K562 (cell line): ENCODE data around the gene NF1. TPM values are rescaled to one million over a fixed set of nuclear protein-coding genes. Genes with fewer than 3 reads are reported as not detected.

ENCODE experiments used
- ATAC-seq: fragments of 200-7000 bp; cut with Tn5 transposase; 3 replicates; pipeline ENCODE4 v1.9.1; 2020; ENCODE audit warnings: moderate library complexity
- BruUV-seq: library from RNA; stranded (reverse); fragments of 400-500 nt; replicated peaks from 2 replicates; lab custom pipeline; 2021; lab: Mats Ljungman, UMichigan
- CTCF ChIA-PET: fragments of 300-600 bp; formaldehyde crosslinking; extraction: SDS; loops from one replicate; lab custom pipeline; 2021; ENCODE audit warnings: low intra/inter-chr PET ratio; lab: Yijun Ruan, JAX
- POLR2A ChIA-PET: fragments of 300-600, 350-650 bp; sonication (Branson Sonifier 250); formaldehyde crosslinking; extraction: SDS; loops from one replicate; lab custom pipeline; 2021; ENCODE audit warnings: antibody characterized with exemption, inconsistent platforms; lab: Yijun Ruan, JAX
- DNase-seq, 4 experiments: peaks; one replicate each; pipeline versions ENCODE4 v3.0.0 to v3.0.0-alpha.2; 2011 to 2018; ENCODE audit warnings: low spot score in 3 of 4, mixed read lengths in 3 of 4; ENCODE audit errors: extremely low read depth in 1 of 4
- FAIRE-seq: peaks from 2 replicates; lab custom pipeline; 2011; peaks lifted over from hg19 to GRCh38; lab: Jason Lieb, UNC
- H2AFZ ChIP-seq: 2 replicates; pipeline ENCODE4 v1.6.0; 2011; ENCODE audit warnings: low read depth, low read length, control low read depth, inconsistent platforms
- H3K27ac ChIP-seq: fragments of 200-600 bp; 3 replicates; pipeline ENCODE4 v1.8.0; 2011; ENCODE audit warnings: low read depth, mild to moderate bottlenecking, control low read depth, inconsistent platforms, low read length, moderate library complexity, mixed read lengths; ENCODE audit errors: extremely low read depth
- H3K27me3 ChIP-seq, 2 experiments: fragments of 300-600 bp in 1 of 2; 2 replicates in 1 of 2; 3 replicates in 1 of 2; pipeline versions ENCODE4 v1.6.0 to v1.8.0; 2011; ENCODE audit warnings: inconsistent platforms in 2 of 2, low read length in 2 of 2, mild to moderate bottlenecking in 1 of 2, mixed read lengths in 1 of 2, moderate library complexity in 1 of 2; ENCODE audit not compliant: control insufficient read depth in 2 of 2, insufficient read depth in 2 of 2
- H3K36me3 ChIP-seq: fragments of 300-600 bp; 3 replicates; pipeline ENCODE4 v1.8.0; 2011; ENCODE audit warnings: mild to moderate bottlenecking, low read length, inconsistent platforms; ENCODE audit not compliant: control insufficient read depth, insufficient read depth
- H3K4me1 ChIP-seq, 2 experiments: fragments of 200-600 bp in 1 of 2; replicated peaks in 1 of 2; 2 replicates in 1 of 2; 3 replicates in 1 of 2; pipeline versions ENCODE4 v1.5.1 to v1.8.0; 2011; ENCODE audit warnings: inconsistent platforms in 2 of 2, low read length in 2 of 2, mild to moderate bottlenecking in 1 of 2, mixed read lengths in 1 of 2, moderate library complexity in 1 of 2; ENCODE audit not compliant: control insufficient read depth in 2 of 2, insufficient read depth in 2 of 2
- H3K4me2 ChIP-seq: 2 replicates; pipeline ENCODE4 v1.6.1; 2011; ENCODE audit warnings: low read length, control low read depth, inconsistent platforms, mixed read lengths; ENCODE audit not compliant: insufficient read depth
- H3K4me3 ChIP-seq: fragments of 200-600 bp; sonication (generic), shearing (Covaris generic); 2 replicates; pipeline ENCODE4 v1.5.1; 2016; ENCODE audit warnings: control low read depth, inconsistent platforms
- H3K79me2 ChIP-seq: fragments of 200-600 bp; 3 replicates; pipeline ENCODE4 v1.8.0; 2011; ENCODE audit warnings: low read length, inconsistent platforms; ENCODE audit not compliant: control insufficient read depth, insufficient read depth
- H3K9ac ChIP-seq, 2 experiments: 2 replicates each; pipeline versions ENCODE4 v1.6.0 to v1.6.1; 2011; ENCODE audit warnings: low read depth in 2 of 2, low read length in 2 of 2, control low read depth in 1 of 2, inconsistent platforms in 1 of 2, mild to moderate bottlenecking in 1 of 2, mixed read lengths in 1 of 2; ENCODE audit not compliant: insufficient read depth in 1 of 2
- H3K9me1 ChIP-seq: one replicate; pipeline ENCODE4 v1.6.0; 2011; ENCODE audit warnings: inconsistent platforms, mild to moderate bottlenecking, low read length, moderate library complexity; ENCODE audit not compliant: control insufficient read depth, insufficient read depth
- H3K9me3 ChIP-seq: replicated peaks from 2 replicates; pipeline ENCODE4 v1.5.1; 2011; ENCODE audit warnings: low read depth, low read length, inconsistent platforms; ENCODE audit not compliant: control insufficient read depth, insufficient read depth
- H4K20me1 ChIP-seq: replicated peaks from 2 replicates; pipeline ENCODE4 v1.6.1; 2011; ENCODE audit warnings: low read length, inconsistent platforms, mixed read lengths; ENCODE audit not compliant: control insufficient read depth, insufficient read depth
- BACH1 ChIP-seq: fragments of 200-800 bp; sonication (Bioruptor generic); IDR thresholded peaks from 2 replicates; pipeline ENCODE4 v1.6.1; 2016; ENCODE audit warnings: missing genetic modification characterization, missing compliant biosample characterization
- BMI1 ChIP-seq: fragments of 150-350 bp; IDR thresholded peaks from 2 replicates; pipeline ENCODE4 v1.6.1; 2014; ENCODE audit warnings: low read length
- C11orf30 ChIP-seq: fragments of 450-650 bp; IDR thresholded peaks from 2 replicates; pipeline ENCODE4 v1.6.1; 2016; ENCODE audit warnings: low read depth, mild to moderate bottlenecking
- GTF2E2 ChIP-seq: fragments of 200-800 bp; sonication (Bioruptor generic); IDR thresholded peaks from 2 replicates; pipeline ENCODE4 v1.6.1; 2016; ENCODE audit warnings: missing genetic modification characterization, missing compliant biosample characterization
- MAFF ChIP-seq: IDR thresholded peaks from 2 replicates; pipeline ENCODE4 v1.6.1; 2012; ENCODE audit warnings: low read length, improper control_type of control experiment
- NFRKB ChIP-seq: fragments of 450-650 bp; IDR thresholded peaks from 2 replicates; pipeline ENCODE4 v1.6.1; 2016; ENCODE audit warnings: low read depth
- SMARCC2 ChIP-seq: fragments of 450-650 bp; IDR thresholded peaks from 2 replicates; pipeline ENCODE4 v1.6.1; 2017; ENCODE audit warnings: antibody characterized with exemption, moderate library complexity, mild to moderate bottlenecking, low read depth
- TEAD4 ChIP-seq, 2 experiments: sonication (generic) in 1 of 2; formaldehyde crosslinking in 1 of 2; IDR thresholded peaks; 2 replicates each; pipeline versions ENCODE4 v1.6.1 to v1.8.0; 2012 to 2022; ENCODE audit warnings: borderline replicate concordance in 1 of 2, inconsistent platforms in 1 of 2, low read length in 1 of 2, mild to moderate bottlenecking in 1 of 2, missing genetic modification reagents in 1 of 2
- ZNF212 ChIP-seq: fragments of 450-650 bp; formaldehyde crosslinking; IDR thresholded peaks from 2 replicates; pipeline ENCODE4 v1.4.0; 2020; ENCODE audit warnings: mild to moderate bottlenecking
- ZNF316 ChIP-seq: fragments of 450-650 bp; IDR thresholded peaks from 2 replicates; pipeline ENCODE4 v1.6.1; 2016
- ZNF780A ChIP-seq: fragments of 250-450 bp; sonication (Bioruptor Pico); IDR thresholded peaks from 2 replicates; pipeline ENCODE4 v1.5.0; 2021; ENCODE audit warnings: mild to moderate bottlenecking
- WGBS: fragments of 100-300 bp; shearing (Covaris generic); methylation state at CpG from one replicate; pipeline ENCODE4 v1.1.6; 2016; ENCODE audit warnings: low coverage, mixed read lengths; ENCODE audit not compliant: insufficient coverage; ENCODE audit errors: missing lambda C conversion rate; 5-methylcytosine and 5-hydroxymethylcytosine counted together
- in situ Hi-C: fragments of 300-500 bp; cut with MboI; formaldehyde crosslinking; loops from 4 replicates; pipeline ENCODE4 v1.15.0; 2018; ENCODE audit warnings: inconsistent platforms, mixed read lengths
- intact Hi-C: fragments of 100-400 bp; cut with micrococcal nuclease; formaldehyde crosslinking; loops from 2 replicates; pipeline ENCODE4 v1.14.2; 2022
- polyA plus RNA-seq, 8 experiments: library from polyadenylated mRNA; depleted of rRNA in 4 of 8; stranded (reverse) in 5 of 8; unstranded in 3 of 8; fragments of >200 nt; fragmentation: Nextera tagmentation in 2 of 8; fragmentation: Illumina TruSeq in 1 of 8; extraction: Ambion mirVana in 2 of 8; extraction: Trizol in 1 of 8; gene quantifications; 2 replicates each; pipeline versions ENCODE4 v1.2.1 to v1.2.3, GENCODE V29; 2011 to 2014; ENCODE audit warnings: inconsistent platforms in 1 of 8, missing spikeins in 1 of 8
- total RNA-seq, 7 experiments: library from RNA; depleted of rRNA in 6 of 7; stranded (reverse); fragments of >200 nt in 6 of 7; fragmentation: Illumina TruSeq in 2 of 7; extraction: Trizol in 2 of 7; gene quantifications; 2 replicates each; pipeline versions ENCODE4 v1.2.1 to v1.2.3, GENCODE V29; 2011 to 2021; ENCODE audit warnings: low replicate concordance in 1 of 7
- TF ChIP-seq, protein P1 (sequence below): IDR thresholded peaks from 2 replicates; pipeline ENCODE4 v1.6.1; 2011; ENCODE audit warnings: borderline replicate concordance, low read depth, mild to moderate bottlenecking, moderate library complexity, low read length; ENCODE audit not compliant: insufficient read depth, poor library complexity, severe bottlenecking
- TF ChIP-seq, protein P2 (sequence below): sonication (generic); formaldehyde crosslinking; IDR thresholded peaks from 2 replicates; pipeline ENCODE4 v1.5.0; 2020; ENCODE audit warnings: missing genetic modification reagents
- TF ChIP-seq, protein P3 (sequence below): sonication (generic); formaldehyde crosslinking; IDR thresholded peaks from 2 replicates; pipeline ENCODE4 v1.8.0; 2022; ENCODE audit warnings: mild to moderate bottlenecking, missing genetic modification reagents
- TF ChIP-seq, protein P4 (sequence below): sonication (generic); formaldehyde crosslinking; IDR thresholded peaks from 2 replicates; pipeline ENCODE4 v1.9.0; 2022; ENCODE audit warnings: mild to moderate bottlenecking, missing genetic modification reagents
- TF ChIP-seq, protein P5 (sequence below): fragments of 200-400 bp; formaldehyde crosslinking; IDR thresholded peaks from 2 replicates; pipeline ENCODE4 v1.6.1; 2017; ENCODE audit warnings: mild to moderate bottlenecking, low read depth, low read length, moderate library complexity

Gene NF1
- total and polyA plus RNA-seq, 9 of the 15 experiments (the other 6 are each of a cell fraction or from before 2014, with no cell fraction given) = 3.4 to 41.9 (median 24.3) TPM

DNA sequence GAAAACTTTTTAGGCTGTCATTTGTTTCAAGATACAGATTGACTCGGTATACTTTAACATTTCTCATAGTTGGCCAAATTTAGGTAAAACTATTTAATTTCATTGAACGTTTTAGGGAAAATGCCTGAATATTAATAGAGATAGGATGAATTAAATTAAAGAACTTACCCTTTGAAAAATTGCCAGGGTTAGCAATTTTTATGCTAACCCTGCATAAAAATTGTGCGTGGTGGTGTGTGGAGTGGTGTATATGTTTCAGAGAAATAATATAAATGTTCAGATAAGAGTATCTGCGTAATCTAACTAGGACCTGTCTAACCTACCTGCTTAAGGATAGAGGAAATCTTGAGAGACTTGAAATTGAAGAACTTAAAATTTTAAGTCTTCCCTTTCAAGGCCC lies 21.4 kb downstream of the NF1 start:
- FAIRE-seq (no peak), ATAC-seq (no peak), DNase-seq (no peak)
- Histone ChIP-seq H3K9ac (no peak overlapping the region), H3K4me2 (no peak overlapping the region), H3K9me1 (no peaks in the 10 kb centered on the region), H3K27ac (no peak overlapping the region), H2AFZ (no peak overlapping the region), H4K20me1 (no peaks in the 10 kb centered on the region), H3K27me3 (no peaks in the 10 kb centered on the region), H3K4me3 (no peak overlapping the region), H3K36me3 (peaks cover 3% of the 10 kb centered on the region; the same call in 1 of the 3 replicates), H3K79me2 (peaks cover 56% of the 10 kb centered on the region), H3K4me1 (peaks cover 0 to 10% of the 10 kb centered on the region in 2 experiments; a peak in 2 of 5 replicates), H3K9me3 (no peaks in the 10 kb centered on the region)
- intact Hi-C loops (no loop called here), in situ Hi-C loops (no loop called here)
- no TSS peak for BruUV-seq
- POLR2A ChIA-PET = no interaction called here
- WGBS = 71% methylated on average over 4 of the region's 4 CpGs
- CTCF ChIA-PET = interaction anchor here (0.6 kb wide), 1 partner anchor 256 kb away, joined by 3 read pairs; no protein-coding TSS in a partner anchor
- TF ChIP-seq, protein P1, sequence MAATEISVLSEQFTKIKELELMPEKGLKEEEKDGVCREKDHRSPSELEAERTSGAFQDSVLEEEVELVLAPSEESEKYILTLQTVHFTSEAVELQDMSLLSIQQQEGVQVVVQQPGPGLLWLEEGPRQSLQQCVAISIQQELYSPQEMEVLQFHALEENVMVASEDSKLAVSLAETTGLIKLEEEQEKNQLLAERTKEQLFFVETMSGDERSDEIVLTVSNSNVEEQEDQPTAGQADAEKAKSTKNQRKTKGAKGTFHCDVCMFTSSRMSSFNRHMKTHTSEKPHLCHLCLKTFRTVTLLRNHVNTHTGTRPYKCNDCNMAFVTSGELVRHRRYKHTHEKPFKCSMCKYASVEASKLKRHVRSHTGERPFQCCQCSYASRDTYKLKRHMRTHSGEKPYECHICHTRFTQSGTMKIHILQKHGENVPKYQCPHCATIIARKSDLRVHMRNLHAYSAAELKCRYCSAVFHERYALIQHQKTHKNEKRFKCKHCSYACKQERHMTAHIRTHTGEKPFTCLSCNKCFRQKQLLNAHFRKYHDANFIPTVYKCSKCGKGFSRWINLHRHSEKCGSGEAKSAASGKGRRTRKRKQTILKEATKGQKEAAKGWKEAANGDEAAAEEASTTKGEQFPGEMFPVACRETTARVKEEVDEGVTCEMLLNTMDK = no peak
- TF ChIP-seq BACH1 (tag) = no peak
- TF ChIP-seq BMI1 = no peak
- 0 out of 2 replicates have a peak, but pooled peaks have one; percentile 19 for TF ChIP-seq C11orf30
- peak; percentile 4; the same call in 1 of the 2 replicates for TF ChIP-seq MAFF
- TF ChIP-seq, protein P2, sequence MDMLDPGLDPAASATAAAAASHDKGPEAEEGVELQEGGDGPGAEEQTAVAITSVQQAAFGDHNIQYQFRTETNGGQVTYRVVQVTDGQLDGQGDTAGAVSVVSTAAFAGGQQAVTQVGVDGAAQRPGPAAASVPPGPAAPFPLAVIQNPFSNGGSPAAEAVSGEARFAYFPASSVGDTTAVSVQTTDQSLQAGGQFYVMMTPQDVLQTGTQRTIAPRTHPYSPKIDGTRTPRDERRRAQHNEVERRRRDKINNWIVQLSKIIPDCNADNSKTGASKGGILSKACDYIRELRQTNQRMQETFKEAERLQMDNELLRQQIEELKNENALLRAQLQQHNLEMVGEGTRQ (CRISPR knock-in tag) = no peak
- no peak for TF ChIP-seq ZNF212 (CRISPR knock-in tag)
- TF ChIP-seq, protein P3, sequence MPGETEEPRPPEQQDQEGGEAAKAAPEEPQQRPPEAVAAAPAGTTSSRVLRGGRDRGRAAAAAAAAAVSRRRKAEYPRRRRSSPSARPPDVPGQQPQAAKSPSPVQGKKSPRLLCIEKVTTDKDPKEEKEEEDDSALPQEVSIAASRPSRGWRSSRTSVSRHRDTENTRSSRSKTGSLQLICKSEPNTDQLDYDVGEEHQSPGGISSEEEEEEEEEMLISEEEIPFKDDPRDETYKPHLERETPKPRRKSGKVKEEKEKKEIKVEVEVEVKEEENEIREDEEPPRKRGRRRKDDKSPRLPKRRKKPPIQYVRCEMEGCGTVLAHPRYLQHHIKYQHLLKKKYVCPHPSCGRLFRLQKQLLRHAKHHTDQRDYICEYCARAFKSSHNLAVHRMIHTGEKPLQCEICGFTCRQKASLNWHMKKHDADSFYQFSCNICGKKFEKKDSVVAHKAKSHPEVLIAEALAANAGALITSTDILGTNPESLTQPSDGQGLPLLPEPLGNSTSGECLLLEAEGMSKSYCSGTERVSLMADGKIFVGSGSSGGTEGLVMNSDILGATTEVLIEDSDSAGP (CRISPR knock-in tag) = no peak
- TF ChIP-seq, protein P4, sequence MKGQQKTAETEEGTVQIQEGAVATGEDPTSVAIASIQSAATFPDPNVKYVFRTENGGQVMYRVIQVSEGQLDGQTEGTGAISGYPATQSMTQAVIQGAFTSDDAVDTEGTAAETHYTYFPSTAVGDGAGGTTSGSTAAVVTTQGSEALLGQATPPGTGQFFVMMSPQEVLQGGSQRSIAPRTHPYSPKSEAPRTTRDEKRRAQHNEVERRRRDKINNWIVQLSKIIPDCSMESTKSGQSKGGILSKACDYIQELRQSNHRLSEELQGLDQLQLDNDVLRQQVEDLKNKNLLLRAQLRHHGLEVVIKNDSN = no peak
- TF ChIP-seq GTF2E2 (tag) = no peak
- no peak for TF ChIP-seq SMARCC2
- TF ChIP-seq NFRKB = no peak
- TF ChIP-seq TEAD4 (IDR thresholded peaks at IDR 0.05; ENCODE audit: low read length) = no peak
- TF ChIP-seq TEAD4 (CRISPR knock-in tag; IDR thresholded peaks at IDR 0.05; ENCODE audit: borderline replicate concordance) = no peak
- TF ChIP-seq, protein P5, sequence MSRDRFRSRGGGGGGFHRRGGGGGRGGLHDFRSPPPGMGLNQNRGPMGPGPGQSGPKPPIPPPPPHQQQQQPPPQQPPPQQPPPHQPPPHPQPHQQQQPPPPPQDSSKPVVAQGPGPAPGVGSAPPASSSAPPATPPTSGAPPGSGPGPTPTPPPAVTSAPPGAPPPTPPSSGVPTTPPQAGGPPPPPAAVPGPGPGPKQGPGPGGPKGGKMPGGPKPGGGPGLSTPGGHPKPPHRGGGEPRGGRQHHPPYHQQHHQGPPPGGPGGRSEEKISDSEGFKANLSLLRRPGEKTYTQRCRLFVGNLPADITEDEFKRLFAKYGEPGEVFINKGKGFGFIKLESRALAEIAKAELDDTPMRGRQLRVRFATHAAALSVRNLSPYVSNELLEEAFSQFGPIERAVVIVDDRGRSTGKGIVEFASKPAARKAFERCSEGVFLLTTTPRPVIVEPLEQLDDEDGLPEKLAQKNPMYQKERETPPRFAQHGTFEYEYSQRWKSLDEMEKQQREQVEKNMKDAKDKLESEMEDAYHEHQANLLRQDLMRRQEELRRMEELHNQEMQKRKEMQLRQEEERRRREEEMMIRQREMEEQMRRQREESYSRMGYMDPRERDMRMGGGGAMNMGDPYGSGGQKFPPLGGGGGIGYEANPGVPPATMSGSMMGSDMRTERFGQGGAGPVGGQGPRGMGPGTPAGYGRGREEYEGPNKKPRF = no peak
- TF ChIP-seq ZNF780A (CRISPR knock-in tag) = no peak
- TF ChIP-seq ZNF316 = peak; percentile 56
